Measurements from ENCODE around the gene KDF1. TPM values are rescaled to one million over a fixed set of nuclear protein-coding genes. Genes with fewer than 3 reads are reported as not detected.
A peak's percentile ranks its signal among the peaks of the same experiment; 100 is the strongest.
"Not testable (repeated sequence)": the region's sequence is repeated elsewhere in the genome, so short reads cannot be mapped to it uniquely, and the experiment has no call there.

KDF1 gene
- total RNA-seq, 2 experiments from 2014 or later: 0.95 to 1.2 TPM

- peak in 2 of 14 experiments; percentile 49 to 61 for DNase-seq
- H3K36me3 Mint-ChIP-seq (ENCODE audit: low read depth): no peaks in the 10 kb centered on the region
- H3K9me3 Mint-ChIP-seq: no peaks in the 10 kb centered on the region
- Histone ChIP-seq H3K4me3 (ENCODE audit: low read length) (no peak overlapping the region), H3K4me1 (ENCODE audit: insufficient read depth, low read length) (peaks cover 15% of the 10 kb centered on the region), H3K27me3 (ENCODE audit: control insufficient read depth in 1 of 2, insufficient read depth in 2 of 2, low read length in 2 of 2) (peaks cover 35 to 37% of the 10 kb centered on the region in 2 experiments), H3K27ac (ENCODE audit: low read depth in 1 of 2, low read length in 2 of 2) (no peak overlapping the region), H3K36me3 (ENCODE audit: insufficient read depth, low read length) (no peaks in the 10 kb centered on the region), H3K9me3 (ENCODE audit: control insufficient read depth in 1 of 2, insufficient read depth in 1 of 2, low read length in 2 of 2) (peaks cover 0 to 5% of the 10 kb centered on the region in 2 experiments)
- peak overlapping the region; percentile 27 for H3K4me3 Mint-ChIP-seq
- ChIA-PET CTCF (no interaction called here), POLR2A (no interaction called here)
- peaks cover 64% of the 10 kb centered on the region for H3K27me3 Mint-ChIP-seq
- peaks cover 10% of the 10 kb centered on the region for H3K4me1 Mint-ChIP-seq (ENCODE audit: low read depth)
- ATAC-seq (ENCODE audit: poor library complexity): peak; percentile 27
- intact Hi-C loops (cut with DNase I, micrococcal nuclease): loop anchor here in 1 of 2 experiments (10.0 kb wide), 1 partner anchor 783 kb away; the partner anchor contains the start of gene STX12
- no peak for TF ChIP-seq CTCF (IDR thresholded peaks at IDR 0.05)
- no peak overlapping the region for H3K27ac Mint-ChIP-seq
Measured at GRCh38 chr1:26991310-26992116, 31.2 kb upstream of the KDF1 start.

- H3K27ac ChIP-seq (ENCODE audit: low read depth in 1 of 2, low read length in 2 of 2); H3K27ac Mint-ChIP-seq; H3K4me3 ChIP-seq (ENCODE audit: low read length); DNase-seq; ATAC-seq (ENCODE audit: poor library complexity); H3K9me3 ChIP-seq (ENCODE audit: control insufficient read depth in 1 of 2, insufficient read depth in 1 of 2, low read length in 2 of 2); H3K4me1 Mint-ChIP-seq (ENCODE audit: low read depth); H3K4me3 Mint-ChIP-seq; POLR2A ChIA-PET; H3K36me3 Mint-ChIP-seq (ENCODE audit: low read depth); H3K36me3 ChIP-seq (ENCODE audit: insufficient read depth, low read length); H3K9me3 Mint-ChIP-seq: not testable (repeated sequence)
- intact Hi-C loops (cut with DNase I, micrococcal nuclease): loop anchor here in 1 of 2 experiments (10.0 kb wide), 1 partner anchor 785 kb away; the partner anchor contains the start of gene STX12
- CTCF ChIA-PET: interaction anchor here (0.6 kb wide), 1 partner anchor 66 kb away, joined by 3 read pairs; no protein-coding TSS in a partner anchor
- H3K4me1 ChIP-seq (ENCODE audit: insufficient read depth, low read length): peaks cover 11% of the 10 kb centered on the region
- peaks cover 15 to 18% of the 10 kb centered on the region in 2 experiments for H3K27me3 ChIP-seq (ENCODE audit: control insufficient read depth in 1 of 2, insufficient read depth in 2 of 2, low read length in 2 of 2)
- H3K27me3 Mint-ChIP-seq: peaks cover 57% of the 10 kb centered on the region
Measured at GRCh38 chr1:26989403-26990109, 29.3 kb upstream of the KDF1 start.

- H3K4me3 Mint-ChIP-seq: no peak overlapping the region
- H3K27ac Mint-ChIP-seq: no peak overlapping the region
- Histone ChIP-seq H3K4me1 (ENCODE audit: insufficient read depth, low read length) (no peaks in the 10 kb centered on the region), H3K27ac (ENCODE audit: low read depth in 1 of 2, low read length in 2 of 2) (no peak overlapping the region), H3K36me3 (ENCODE audit: insufficient read depth, low read length) (no peaks in the 10 kb centered on the region), H3K9me3 (ENCODE audit: control insufficient read depth in 1 of 2, insufficient read depth in 1 of 2, low read length in 2 of 2) (no peaks in the 10 kb centered on the region), H3K4me3 (ENCODE audit: low read length) (no peak overlapping the region), H3K27me3 (ENCODE audit: control insufficient read depth in 1 of 2, insufficient read depth in 2 of 2, low read length in 2 of 2) (peaks cover 12 to 23% of the 10 kb centered on the region in 2 experiments)
- no peaks in the 10 kb centered on the region for H3K36me3 Mint-ChIP-seq (ENCODE audit: low read depth)
- H3K9me3 Mint-ChIP-seq: no peaks in the 10 kb centered on the region
- CTCF ChIA-PET: interaction anchor here (1.4 kb wide), 1 partner anchor 11 kb away, joined by 4 read pairs; no protein-coding TSS in a partner anchor
- peaks cover 44% of the 10 kb centered on the region for H3K27me3 Mint-ChIP-seq
- ATAC-seq (ENCODE audit: poor library complexity) (no peak), DNase-seq (no peak)
- intact Hi-C loops (cut with DNase I, micrococcal nuclease): no loop called here
- peaks cover under 1% of the 10 kb centered on the region for H3K4me1 Mint-ChIP-seq (ENCODE audit: low read depth)
- no peak for TF ChIP-seq CTCF (IDR thresholded peaks at IDR 0.05)
- POLR2A ChIA-PET: no interaction called here
Measured at GRCh38 chr1:26986658-26987057, 26.4 kb upstream of the KDF1 start.
